Uterus (tissue), 4 donors: ENCODE data around the gene RNF10. TPM values are rescaled to one million over a fixed set of nuclear protein-coding genes. Genes with fewer than 3 reads are reported as not detected.

Experiments used
- DNase-seq, 2 donors: peaks; one replicate each; pipeline ENCODE4 v3.0.0-alpha.2; 2019 to 2020
- H3K27ac ChIP-seq, 2 donors: fragments of 200-600 bp; sonication (generic); 1 replicate in 1 of 2; 2 replicates in 1 of 2; pipeline ENCODE4 v1.5.1; 2016 to 2018
- H3K27me3 ChIP-seq, 2 donors: fragments of 200-600 bp; sonication (generic); one replicate each; pipeline ENCODE4 v1.5.1; 2018 to 2019; ENCODE audit warnings: control low read depth in 1 of 2
- H3K36me3 ChIP-seq, 2 donors: fragments of 200-600 bp; sonication (generic); one replicate each; pipeline ENCODE4 v1.5.1; 2019; ENCODE audit warnings: control low read depth in 1 of 2
- H3K4me1 ChIP-seq, 2 donors: fragments of 200-600 bp; sonication (generic); one replicate each; pipeline ENCODE4 v1.5.1; 2018 to 2019; ENCODE audit warnings: control low read depth in 1 of 2
- H3K4me3 ChIP-seq, 2 donors: fragments of 200-600 bp; sonication (generic); 1 replicate in 1 of 2; 2 replicates in 1 of 2; pipeline ENCODE4 v1.5.1; 2018 to 2019; ENCODE audit warnings: mild to moderate bottlenecking in 1 of 2
- H3K9me3 ChIP-seq, 2 donors: fragments of 200-600 bp; sonication (generic); one replicate each; pipeline ENCODE4 v1.5.1; 2019; ENCODE audit warnings: control low read depth in 1 of 2
- POLR2A ChIP-seq, 2 donors: fragments of 450-650 bp; IDR thresholded peaks; one replicate each; pipeline ENCODE4 v1.6.1; 2016; ENCODE audit warnings: antibody characterized with exemption in 2 of 2, mild to moderate bottlenecking in 1 of 2, moderate library complexity in 1 of 2
- intact Hi-C: fragments of 100-400 bp; cut with DNase I; formaldehyde crosslinking; loops from one replicate; pipeline ENCODE4 v1.15.1; 2023; ENCODE audit warnings: low total_unique reads
- total RNA-seq, 4 donors: library from RNA; depleted of rRNA in 3 of 4; stranded (reverse); fragments of >200 nt in 3 of 4; gene quantifications; one replicate each; pipeline versions ENCODE4 v1.1.0 to v1.2.4, GENCODE V29; 2014 to 2023
- TF ChIP-seq, protein P1 (sequence below), 4 experiments: fragments of 200-600 bp in 2 of 4; fragments of 450-650 bp in 2 of 4; sonication (generic) in 2 of 4; IDR thresholded peaks; one replicate each; pipeline ENCODE4 v1.5.1; 2016 to 2019; ENCODE audit warnings: antibody characterized with exemption in 4 of 4, mild to moderate bottlenecking in 2 of 4, moderate library complexity in 1 of 4
- donor health status: DM: yes; HTN: yes; CAD: no.

RNF10 gene
- total RNA-seq, 4 donors from 2014 or later, result 53.8 to 169 (median 103) TPM

DNA sequence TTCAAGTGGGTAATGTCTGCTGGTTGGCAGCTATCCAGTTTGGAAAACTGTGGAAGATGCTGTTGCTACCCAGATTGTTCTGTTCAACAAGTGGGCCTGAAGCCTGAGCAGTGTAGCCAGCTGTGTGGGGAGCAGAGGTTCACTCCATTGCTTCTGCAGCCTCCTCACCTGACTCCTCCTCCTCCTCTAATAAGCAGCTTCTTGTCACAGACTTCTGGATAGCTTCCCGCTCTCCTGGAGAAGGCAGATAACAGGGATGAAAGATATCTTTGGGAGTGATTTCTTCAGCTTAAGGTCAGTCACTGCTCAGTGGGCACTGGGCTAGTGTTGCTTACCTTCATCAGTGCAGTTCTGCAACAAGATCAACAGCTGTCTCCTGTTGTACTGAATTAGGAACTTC is 45.0 kb downstream of the RNF10 start:
- H3K9me3 ChIP-seq, result no peaks in the 10 kb centered on the region
- peaks cover 0 to 10% of the 10 kb centered on the region in 2 donors for H3K4me1 ChIP-seq
- intact Hi-C loops, result no loop called here
- H3K27me3 ChIP-seq, result no peaks in the 10 kb centered on the region
- no peak overlapping the region for H3K4me3 ChIP-seq
- no peaks in the 10 kb centered on the region for H3K36me3 ChIP-seq
- no peak for DNase-seq
- no peak overlapping the region for H3K27ac ChIP-seq
- TF ChIP-seq, protein P1, sequence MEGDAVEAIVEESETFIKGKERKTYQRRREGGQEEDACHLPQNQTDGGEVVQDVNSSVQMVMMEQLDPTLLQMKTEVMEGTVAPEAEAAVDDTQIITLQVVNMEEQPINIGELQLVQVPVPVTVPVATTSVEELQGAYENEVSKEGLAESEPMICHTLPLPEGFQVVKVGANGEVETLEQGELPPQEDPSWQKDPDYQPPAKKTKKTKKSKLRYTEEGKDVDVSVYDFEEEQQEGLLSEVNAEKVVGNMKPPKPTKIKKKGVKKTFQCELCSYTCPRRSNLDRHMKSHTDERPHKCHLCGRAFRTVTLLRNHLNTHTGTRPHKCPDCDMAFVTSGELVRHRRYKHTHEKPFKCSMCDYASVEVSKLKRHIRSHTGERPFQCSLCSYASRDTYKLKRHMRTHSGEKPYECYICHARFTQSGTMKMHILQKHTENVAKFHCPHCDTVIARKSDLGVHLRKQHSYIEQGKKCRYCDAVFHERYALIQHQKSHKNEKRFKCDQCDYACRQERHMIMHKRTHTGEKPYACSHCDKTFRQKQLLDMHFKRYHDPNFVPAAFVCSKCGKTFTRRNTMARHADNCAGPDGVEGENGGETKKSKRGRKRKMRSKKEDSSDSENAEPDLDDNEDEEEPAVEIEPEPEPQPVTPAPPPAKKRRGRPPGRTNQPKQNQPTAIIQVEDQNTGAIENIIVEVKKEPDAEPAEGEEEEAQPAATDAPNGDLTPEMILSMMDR (IDR thresholded peaks at IDR 0.05), result no peak
- no peak for TF ChIP-seq POLR2A (IDR thresholded peaks at IDR 0.05)

GRCh38 chr12:120580787-120581723 is 46.9 kb downstream of the RNF10 start, which contains the start of gene POP5:
POP5 (minus strand) TSS chr12:120581402; CDS start chr12:120581362, 40 bp downstream.
- intact Hi-C loops, result no loop called here
- peak; percentile 95 to 97 for DNase-seq
- Histone ChIP-seq H3K36me3 (no peaks in the 10 kb centered on the region), H3K27me3 (no peaks in the 10 kb centered on the region), H3K4me3 (peak within 1 kb of the TSS; percentile 81 to 96), H3K27ac (peak within 1 kb of the TSS; percentile 59 to 60), H3K9me3 (no peaks in the 10 kb centered on the region), H3K4me1 (peaks cover 0 to 13% of the 10 kb centered on the region in 2 donors)
- TF ChIP-seq, protein P1 (IDR thresholded peaks at IDR 0.05), result peak in 1 of 4 experiments; percentile 6
- TF ChIP-seq POLR2A (IDR thresholded peaks at IDR 0.05), result peak; percentile 19 to 63

GRCh38 chr12:120581998-120582397 is 47.8 kb downstream of the RNF10 start:
- H3K27ac ChIP-seq, result peak overlapping the region in 1 of 2 donors; percentile 59
- DNase-seq, result no peak
- peaks cover 0 to 13% of the 10 kb centered on the region in 2 donors for H3K4me1 ChIP-seq
- TF ChIP-seq POLR2A (IDR thresholded peaks at IDR 0.05), result no peak
- TF ChIP-seq, protein P1 (IDR thresholded peaks at IDR 0.05), result no peak
- H3K27me3 ChIP-seq, result no peaks in the 10 kb centered on the region
- no peaks in the 10 kb centered on the region for H3K9me3 ChIP-seq
- peak overlapping the region; percentile 81 to 96 for H3K4me3 ChIP-seq
- intact Hi-C loops, result no loop called here
- no peaks in the 10 kb centered on the region for H3K36me3 ChIP-seq

GRCh38 chr12:120583478-120584030 is 49.4 kb downstream of the RNF10 start:
- DNase-seq, result peak; percentile 71
- intact Hi-C loops, result no loop called here
- H3K4me1 ChIP-seq, result peaks cover 0 to 13% of the 10 kb centered on the region in 2 donors
- H3K36me3 ChIP-seq, result no peaks in the 10 kb centered on the region
- no peak overlapping the region for H3K27ac ChIP-seq
- no peaks in the 10 kb centered on the region for H3K9me3 ChIP-seq
- TF ChIP-seq POLR2A (IDR thresholded peaks at IDR 0.05), result no peak
- TF ChIP-seq, protein P1 (IDR thresholded peaks at IDR 0.05), result peak; percentile 77 to 84 (median 82)
- H3K27me3 ChIP-seq, result no peaks in the 10 kb centered on the region
- H3K4me3 ChIP-seq, result no peak overlapping the region
